Activated naive CD4-positive, alpha-beta T cell treated with anti-CD3 and anti-CD28 coated beads, Interleukin-2, amount 50 U/mL, for 24 hours (primary cell): ENCODE data around the gene CC2D1A.
"Not testable (repeated sequence)": the region's sequence is repeated elsewhere in the genome, so short reads cannot be mapped to it uniquely, and the experiment has no call there.

Experiments
- H3K27ac Mint-ChIP-seq: one replicate; pipeline ENCODE4 v1.8.0; 2021; ENCODE audit warnings: mild to moderate bottlenecking, mixed read lengths
- H3K27me3 Mint-ChIP-seq: one replicate; pipeline ENCODE4 v1.8.0; 2021; ENCODE audit warnings: mixed read lengths
- H3K36me3 Mint-ChIP-seq: one replicate; pipeline ENCODE4 v1.8.0; 2021; ENCODE audit warnings: mixed read lengths
- H3K4me1 Mint-ChIP-seq: one replicate; pipeline ENCODE4 v1.8.0; 2021; ENCODE audit warnings: mixed read lengths
- H3K4me3 Mint-ChIP-seq: one replicate; pipeline ENCODE4 v1.8.0; 2021; ENCODE audit warnings: mild to moderate bottlenecking, mixed read lengths
- H3K9me3 Mint-ChIP-seq: one replicate; pipeline ENCODE4 v1.8.0; 2021; ENCODE audit warnings: mixed read lengths

Gene CC2D1A

GRCh38 chr19:13959141-13959961 is 53.4 kb downstream of the CC2D1A start:
- no peaks in the 10 kb centered on the region for H3K9me3 Mint-ChIP-seq
- no peaks in the 10 kb centered on the region for H3K27me3 Mint-ChIP-seq
- peaks cover 5% of the 10 kb centered on the region for H3K36me3 Mint-ChIP-seq
- H3K4me1 Mint-ChIP-seq = peaks cover 3% of the 10 kb centered on the region
- no peak overlapping the region for H3K27ac Mint-ChIP-seq
- no peak overlapping the region for H3K4me3 Mint-ChIP-seq

- no peaks in the 10 kb centered on the region for H3K9me3 Mint-ChIP-seq
- H3K36me3 Mint-ChIP-seq = peaks cover 5% of the 10 kb centered on the region
- H3K4me1 Mint-ChIP-seq = no peaks in the 10 kb centered on the region
- H3K4me3 Mint-ChIP-seq = no peak overlapping the region
- H3K27me3 Mint-ChIP-seq = no peaks in the 10 kb centered on the region
- H3K27ac Mint-ChIP-seq = no peak overlapping the region
Measured at GRCh38 chr19:13959962-13960862, 54.2 kb downstream of the CC2D1A start.

DNA sequence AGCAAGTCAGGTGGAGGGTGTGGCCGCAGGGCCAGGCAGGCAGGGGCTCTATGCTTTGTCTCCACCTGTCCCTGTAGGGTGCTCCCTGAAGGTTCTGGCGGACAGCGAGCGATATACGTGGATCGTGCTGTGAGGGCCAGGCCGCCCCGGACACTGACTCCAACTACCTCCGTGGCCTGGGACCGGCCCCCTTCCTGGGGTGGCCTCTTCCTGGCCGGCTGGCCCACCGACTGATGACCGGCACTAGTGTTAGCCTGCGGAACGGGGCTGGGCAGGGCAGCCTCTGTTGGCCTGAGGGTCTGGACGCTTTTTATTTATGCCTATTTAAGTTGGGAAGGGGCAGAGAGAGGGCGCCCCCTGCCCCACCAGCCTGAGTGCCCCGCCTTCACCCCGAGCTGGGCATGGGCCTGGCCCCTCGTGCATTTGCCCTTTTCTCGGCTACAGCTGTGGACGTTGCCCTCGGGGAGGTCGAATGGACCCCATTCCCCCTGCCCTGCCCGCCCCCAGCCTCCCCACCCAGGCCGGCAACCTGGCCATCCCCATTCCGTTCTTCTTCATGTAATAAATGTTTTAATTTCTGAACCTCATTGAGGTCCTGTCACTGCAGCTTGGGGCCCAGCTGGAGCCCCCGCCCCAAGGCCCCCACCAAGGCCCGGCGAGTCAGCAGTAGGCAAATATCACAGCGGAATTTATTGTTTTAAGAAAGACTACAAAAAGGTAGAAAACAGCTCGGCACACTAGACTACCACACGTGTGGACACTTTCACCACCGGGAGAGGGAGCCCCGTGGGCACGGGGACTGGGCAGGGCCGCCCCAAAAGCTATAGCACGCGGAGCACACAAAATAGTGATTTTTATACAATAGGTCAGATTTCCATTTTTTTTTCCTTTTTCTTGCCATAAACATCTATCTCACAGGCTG is 55.1 kb downstream of the CC2D1A start:
- H3K9me3 Mint-ChIP-seq = no peaks in the 10 kb centered on the region
- no peaks in the 10 kb centered on the region for H3K4me1 Mint-ChIP-seq
- H3K36me3 Mint-ChIP-seq = peaks cover 5% of the 10 kb centered on the region
- peak overlapping the region; percentile 30 for H3K27ac Mint-ChIP-seq
- no peaks in the 10 kb centered on the region for H3K27me3 Mint-ChIP-seq
- H3K4me3 Mint-ChIP-seq = no peak overlapping the region

- no peaks in the 10 kb centered on the region for H3K27me3 Mint-ChIP-seq
- peak overlapping the region; percentile 30 for H3K27ac Mint-ChIP-seq
- H3K9me3 Mint-ChIP-seq = no peaks in the 10 kb centered on the region
- no peak overlapping the region for H3K4me3 Mint-ChIP-seq
- peaks cover 5% of the 10 kb centered on the region for H3K36me3 Mint-ChIP-seq
- H3K4me1 Mint-ChIP-seq = no peaks in the 10 kb centered on the region
Measured at GRCh38 chr19:13961826-13962698, 56.1 kb downstream of the CC2D1A start.

DNA sequence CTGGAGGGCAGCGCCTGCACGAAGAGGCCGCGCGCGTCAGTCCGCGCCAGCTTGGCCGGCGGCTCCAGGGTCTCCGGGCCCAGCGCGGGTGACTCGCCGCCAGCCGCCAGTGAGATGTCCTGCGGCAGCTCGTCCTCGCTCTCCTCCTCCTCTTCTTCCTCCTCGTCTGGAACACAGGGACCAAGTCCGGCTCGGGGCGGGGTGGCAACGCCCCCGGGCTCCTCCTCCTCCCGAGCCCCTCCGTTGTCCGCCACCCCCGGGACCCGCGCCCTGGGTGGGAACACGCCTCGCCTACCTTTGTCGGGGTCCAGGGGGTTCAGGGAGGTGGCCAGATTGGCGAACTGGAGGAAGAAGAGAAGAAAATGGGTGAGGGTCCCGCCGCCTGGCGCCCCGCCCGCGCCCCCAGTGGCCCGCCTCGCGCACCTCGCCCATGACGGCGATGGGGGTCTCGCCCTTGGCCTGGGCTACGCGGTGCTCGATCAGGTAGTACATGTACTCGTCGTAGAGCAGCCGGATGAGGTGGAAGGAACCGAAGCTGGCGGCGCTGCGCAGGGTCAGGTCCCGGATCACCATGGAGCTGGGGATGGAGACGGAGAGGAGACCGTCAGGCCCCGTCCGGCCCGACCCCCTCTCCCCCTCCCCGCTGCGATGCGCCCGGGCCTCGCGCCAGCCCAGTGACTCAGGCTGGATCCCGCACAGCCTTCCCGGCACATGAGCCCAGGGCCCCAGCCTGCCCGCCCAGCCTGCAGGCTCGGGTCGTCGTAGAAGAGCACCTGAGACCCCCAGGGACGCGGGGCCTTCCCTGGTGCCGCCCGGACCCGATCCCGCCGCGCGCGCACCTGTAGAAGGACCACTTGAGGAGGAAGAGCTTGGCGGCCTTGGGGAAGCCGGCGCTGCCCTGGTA is 57.0 kb downstream of the CC2D1A start:
- H3K27ac Mint-ChIP-seq = no peak overlapping the region
- H3K27me3 Mint-ChIP-seq = no peaks in the 10 kb centered on the region
- no peaks in the 10 kb centered on the region for H3K9me3 Mint-ChIP-seq
- H3K4me1 Mint-ChIP-seq = no peaks in the 10 kb centered on the region
- peaks cover 5% of the 10 kb centered on the region for H3K36me3 Mint-ChIP-seq
- no peak overlapping the region for H3K4me3 Mint-ChIP-seq

- peaks cover 5% of the 10 kb centered on the region for H3K36me3 Mint-ChIP-seq
- no peaks in the 10 kb centered on the region for H3K9me3 Mint-ChIP-seq
- H3K27me3 Mint-ChIP-seq = no peaks in the 10 kb centered on the region
- no peak overlapping the region for H3K27ac Mint-ChIP-seq
- H3K4me3 Mint-ChIP-seq = no peak overlapping the region
- H3K4me1 Mint-ChIP-seq = no peaks in the 10 kb centered on the region
Measured at GRCh38 chr19:13963603-13964105, 57.7 kb downstream of the CC2D1A start.

- no peaks in the 10 kb centered on the region for H3K4me1 Mint-ChIP-seq
- H3K27me3 Mint-ChIP-seq = no peaks in the 10 kb centered on the region
- no peak overlapping the region for H3K4me3 Mint-ChIP-seq
- no peak overlapping the region for H3K27ac Mint-ChIP-seq
- H3K36me3 Mint-ChIP-seq = peaks cover 8% of the 10 kb centered on the region
- no peaks in the 10 kb centered on the region for H3K9me3 Mint-ChIP-seq
Measured at GRCh38 chr19:13964776-13965175, 58.8 kb downstream of the CC2D1A start.

- Mint-ChIP-seq H3K36me3 (peaks cover 8% of the 10 kb centered on the region), H3K4me1 (no peaks in the 10 kb centered on the region), H3K27me3 (no peaks in the 10 kb centered on the region), H3K27ac (no peak overlapping the region), H3K4me3 (no peak overlapping the region), H3K9me3 (no peaks in the 10 kb centered on the region)
Measured at GRCh38 chr19:13965377-13965896, 59.4 kb downstream of the CC2D1A start.

DNA sequence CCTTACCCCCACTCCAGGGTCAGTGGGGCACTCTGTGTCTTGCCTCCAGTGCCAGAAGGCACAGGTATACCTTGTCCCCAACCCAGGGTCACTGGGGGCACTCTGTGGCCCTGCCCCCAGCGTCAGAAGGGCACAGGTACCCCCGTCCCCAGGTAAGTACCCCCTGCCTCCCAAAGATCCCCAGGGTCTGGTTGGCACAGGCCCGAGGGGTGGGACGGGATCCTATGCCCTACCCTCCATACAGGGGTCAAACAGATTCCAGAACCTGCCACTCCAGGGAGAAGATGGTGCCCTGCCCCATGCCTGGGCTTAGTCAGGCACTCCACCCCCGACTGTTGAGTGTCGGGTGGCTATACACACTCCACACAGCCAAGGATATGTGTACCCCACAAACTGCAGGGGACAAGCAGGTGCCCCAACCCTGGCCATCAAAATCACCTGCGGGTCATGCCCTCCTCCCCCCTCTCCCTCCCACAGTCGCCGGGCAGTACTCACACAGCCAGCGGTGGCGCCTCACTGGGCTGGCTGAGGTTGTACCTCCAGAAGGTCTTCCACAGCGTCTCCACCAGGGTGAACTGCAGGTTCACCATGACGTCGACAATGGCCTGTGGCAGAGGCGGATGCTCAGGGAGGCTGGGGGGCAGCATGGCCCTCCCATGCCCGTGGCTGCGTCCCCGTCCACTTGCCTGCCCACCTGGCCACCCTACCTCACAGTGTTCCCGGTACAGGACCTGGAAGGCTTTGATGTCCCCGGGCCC is 60.1 kb downstream of the CC2D1A start:
- H3K27me3 Mint-ChIP-seq = no peaks in the 10 kb centered on the region
- no peak overlapping the region for H3K27ac Mint-ChIP-seq
- H3K9me3 Mint-ChIP-seq = no peaks in the 10 kb centered on the region
- H3K36me3 Mint-ChIP-seq = peaks cover 8% of the 10 kb centered on the region
- no peak overlapping the region for H3K4me3 Mint-ChIP-seq
- H3K4me1 Mint-ChIP-seq = no peaks in the 10 kb centered on the region

DNA sequence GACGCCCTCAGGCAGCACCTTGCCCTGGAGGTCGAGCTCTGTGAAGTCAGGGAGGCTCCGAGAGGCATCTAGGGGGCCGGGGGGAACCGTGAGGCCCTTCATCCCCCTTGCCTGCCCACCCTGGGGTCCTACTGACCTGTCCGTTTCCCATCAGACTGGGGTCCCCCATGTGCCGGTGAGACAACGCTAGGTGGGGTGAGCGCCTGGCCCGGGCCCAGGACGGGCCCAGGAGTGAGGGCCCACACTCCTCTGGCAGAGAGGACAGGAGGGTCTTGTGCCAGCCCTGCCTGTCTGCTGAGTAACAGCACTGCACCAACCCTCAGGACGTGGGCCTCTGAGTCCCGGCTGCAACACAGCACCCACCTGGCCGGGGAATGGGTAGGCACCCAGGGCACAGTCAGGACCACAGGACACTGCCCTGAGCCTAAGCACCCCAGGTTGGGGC is 60.7 kb downstream of the CC2D1A start:
- Mint-ChIP-seq H3K9me3 (no peaks in the 10 kb centered on the region), H3K4me3 (no peak overlapping the region), H3K36me3 (peaks cover 3% of the 10 kb centered on the region), H3K4me1 (no peaks in the 10 kb centered on the region), H3K27me3 (no peaks in the 10 kb centered on the region), H3K27ac (no peak overlapping the region)

- not testable (repeated sequence) for H3K4me1 Mint-ChIP-seq, H3K4me3 Mint-ChIP-seq, H3K27ac Mint-ChIP-seq, H3K36me3 Mint-ChIP-seq, H3K27me3 Mint-ChIP-seq, H3K9me3 Mint-ChIP-seq
Measured at GRCh38 chr19:13967206-13967605, 61.2 kb downstream of the CC2D1A start.

DNA sequence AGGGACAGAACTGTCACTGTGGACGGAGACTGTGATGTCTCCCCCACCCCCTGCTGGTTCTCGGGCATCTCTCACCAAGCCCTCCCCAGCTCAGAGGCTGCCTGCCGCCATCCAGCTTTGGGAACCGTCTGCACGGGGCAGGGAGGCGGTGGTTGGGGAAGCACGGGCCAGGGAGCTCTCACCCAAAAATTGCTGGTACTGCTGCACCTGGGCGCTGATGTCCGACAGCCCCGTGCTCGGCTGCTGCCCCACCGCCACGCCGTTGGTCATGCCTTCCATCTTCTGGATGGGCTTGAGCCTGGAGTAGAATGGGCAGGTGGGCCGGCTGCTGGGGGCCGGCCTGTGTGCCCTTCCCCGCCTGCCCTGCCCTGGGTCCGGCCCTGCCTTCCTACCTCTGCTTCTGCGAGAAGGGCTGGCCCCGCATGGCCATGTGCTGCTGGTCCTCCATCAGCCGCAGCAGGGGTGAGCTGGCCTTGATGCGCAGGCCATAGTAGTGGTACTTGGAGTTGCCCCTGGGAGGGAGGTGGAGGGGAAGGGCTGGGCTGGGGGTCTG is 62.5 kb downstream of the CC2D1A start:
- Mint-ChIP-seq H3K36me3 (peaks cover 3% of the 10 kb centered on the region), H3K27me3 (no peaks in the 10 kb centered on the region), H3K4me1 (no peaks in the 10 kb centered on the region), H3K4me3 (no peak overlapping the region), H3K9me3 (no peaks in the 10 kb centered on the region), H3K27ac (no peak overlapping the region)

DNA sequence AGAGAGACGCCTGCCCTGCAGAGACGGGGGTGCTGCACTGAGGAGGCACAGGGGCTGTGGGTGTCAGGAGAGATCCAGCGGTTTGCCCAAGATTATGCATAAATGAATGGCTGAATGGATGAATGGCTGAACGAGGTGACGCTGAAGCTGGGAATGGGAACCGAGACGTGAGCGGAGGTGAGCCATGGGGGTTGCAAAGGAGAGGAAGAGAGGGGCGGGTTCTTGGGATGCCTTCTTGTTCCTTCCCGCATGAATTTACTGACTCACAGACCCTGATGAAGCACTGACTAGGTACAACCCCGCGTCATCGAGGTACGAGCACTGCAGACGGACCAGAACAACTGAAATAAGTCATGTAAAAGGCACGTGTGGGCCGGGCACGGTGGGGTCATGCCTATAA is 63.0 kb downstream of the CC2D1A start:
- Mint-ChIP-seq H3K4me1 (peaks cover 3% of the 10 kb centered on the region), H3K9me3 (no peaks in the 10 kb centered on the region), H3K4me3 (no peak overlapping the region), H3K27ac (no peak overlapping the region), H3K27me3 (no peaks in the 10 kb centered on the region), H3K36me3 (peaks cover 3% of the 10 kb centered on the region)
